ENCODE data around the gene IL17RC.

DNA sequence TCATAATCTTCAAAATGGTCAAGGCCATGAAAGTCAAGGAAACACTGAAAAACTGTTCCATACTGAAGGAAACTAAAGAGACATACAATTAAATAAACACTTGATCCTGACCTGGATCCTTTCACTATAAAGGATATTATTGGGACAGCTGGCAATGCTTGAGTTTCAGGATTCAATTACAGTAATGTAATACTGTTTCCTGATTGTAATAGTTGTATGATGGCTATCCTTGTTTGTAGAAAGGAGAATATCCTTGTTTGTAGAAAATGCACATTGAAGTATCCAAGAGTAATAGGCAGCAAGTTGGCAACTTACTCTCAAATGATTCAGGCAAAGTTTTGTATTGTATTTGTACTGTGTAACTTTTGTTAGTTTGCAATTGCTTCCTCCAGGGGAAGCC, 41.5 kb upstream of the IL17RC start:
- TF ChIP-seq ATF3 (IDR thresholded peaks at IDR 0.05): no peak
- no peak for TF ChIP-seq POLR2A (IDR thresholded peaks at IDR 0.05; ENCODE audit: borderline replicate concordance, extremely low read depth, insufficient read depth, insufficient read length)
- TF ChIP-seq, protein P1, sequence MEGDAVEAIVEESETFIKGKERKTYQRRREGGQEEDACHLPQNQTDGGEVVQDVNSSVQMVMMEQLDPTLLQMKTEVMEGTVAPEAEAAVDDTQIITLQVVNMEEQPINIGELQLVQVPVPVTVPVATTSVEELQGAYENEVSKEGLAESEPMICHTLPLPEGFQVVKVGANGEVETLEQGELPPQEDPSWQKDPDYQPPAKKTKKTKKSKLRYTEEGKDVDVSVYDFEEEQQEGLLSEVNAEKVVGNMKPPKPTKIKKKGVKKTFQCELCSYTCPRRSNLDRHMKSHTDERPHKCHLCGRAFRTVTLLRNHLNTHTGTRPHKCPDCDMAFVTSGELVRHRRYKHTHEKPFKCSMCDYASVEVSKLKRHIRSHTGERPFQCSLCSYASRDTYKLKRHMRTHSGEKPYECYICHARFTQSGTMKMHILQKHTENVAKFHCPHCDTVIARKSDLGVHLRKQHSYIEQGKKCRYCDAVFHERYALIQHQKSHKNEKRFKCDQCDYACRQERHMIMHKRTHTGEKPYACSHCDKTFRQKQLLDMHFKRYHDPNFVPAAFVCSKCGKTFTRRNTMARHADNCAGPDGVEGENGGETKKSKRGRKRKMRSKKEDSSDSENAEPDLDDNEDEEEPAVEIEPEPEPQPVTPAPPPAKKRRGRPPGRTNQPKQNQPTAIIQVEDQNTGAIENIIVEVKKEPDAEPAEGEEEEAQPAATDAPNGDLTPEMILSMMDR (IDR thresholded peaks at IDR 0.05 in 2 of 3, conservative IDR thresholded peaks at IDR 0.05 in 1 of 3; ENCODE audit: borderline replicate concordance in 1 of 3, insufficient read depth in 1 of 3, low read depth in 2 of 3, low read length in 2 of 3): no peak
- no peak for TF ChIP-seq SP1 (IDR thresholded peaks at IDR 0.05; ENCODE audit: low read depth)
- TF ChIP-seq ZNF274 (IDR thresholded peaks at IDR 0.05; ENCODE audit: low read depth, low read length): no peak
- no peak for TF ChIP-seq EZH2phosphoT487 (IDR thresholded peaks at IDR 0.05; ENCODE audit: borderline replicate concordance)
- TF ChIP-seq POLR2AphosphoS5 (IDR thresholded peaks at IDR 0.05; ENCODE audit: low read depth, low read length): no peak
- TF ChIP-seq, protein P2, sequence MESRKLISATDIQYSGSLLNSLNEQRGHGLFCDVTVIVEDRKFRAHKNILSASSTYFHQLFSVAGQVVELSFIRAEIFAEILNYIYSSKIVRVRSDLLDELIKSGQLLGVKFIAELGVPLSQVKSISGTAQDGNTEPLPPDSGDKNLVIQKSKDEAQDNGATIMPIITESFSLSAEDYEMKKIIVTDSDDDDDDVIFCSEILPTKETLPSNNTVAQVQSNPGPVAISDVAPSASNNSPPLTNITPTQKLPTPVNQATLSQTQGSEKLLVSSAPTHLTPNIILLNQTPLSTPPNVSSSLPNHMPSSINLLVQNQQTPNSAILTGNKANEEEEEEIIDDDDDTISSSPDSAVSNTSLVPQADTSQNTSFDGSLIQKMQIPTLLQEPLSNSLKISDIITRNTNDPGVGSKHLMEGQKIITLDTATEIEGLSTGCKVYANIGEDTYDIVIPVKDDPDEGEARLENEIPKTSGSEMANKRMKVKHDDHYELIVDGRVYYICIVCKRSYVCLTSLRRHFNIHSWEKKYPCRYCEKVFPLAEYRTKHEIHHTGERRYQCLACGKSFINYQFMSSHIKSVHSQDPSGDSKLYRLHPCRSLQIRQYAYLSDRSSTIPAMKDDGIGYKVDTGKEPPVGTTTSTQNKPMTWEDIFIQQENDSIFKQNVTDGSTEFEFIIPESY (IDR thresholded peaks at IDR 0.05; ENCODE audit: extremely low read depth, insufficient replicate concordance, low read length): no peak
- no peak for TF ChIP-seq MAX (IDR thresholded peaks at IDR 0.05)
- TF ChIP-seq, protein P3, sequence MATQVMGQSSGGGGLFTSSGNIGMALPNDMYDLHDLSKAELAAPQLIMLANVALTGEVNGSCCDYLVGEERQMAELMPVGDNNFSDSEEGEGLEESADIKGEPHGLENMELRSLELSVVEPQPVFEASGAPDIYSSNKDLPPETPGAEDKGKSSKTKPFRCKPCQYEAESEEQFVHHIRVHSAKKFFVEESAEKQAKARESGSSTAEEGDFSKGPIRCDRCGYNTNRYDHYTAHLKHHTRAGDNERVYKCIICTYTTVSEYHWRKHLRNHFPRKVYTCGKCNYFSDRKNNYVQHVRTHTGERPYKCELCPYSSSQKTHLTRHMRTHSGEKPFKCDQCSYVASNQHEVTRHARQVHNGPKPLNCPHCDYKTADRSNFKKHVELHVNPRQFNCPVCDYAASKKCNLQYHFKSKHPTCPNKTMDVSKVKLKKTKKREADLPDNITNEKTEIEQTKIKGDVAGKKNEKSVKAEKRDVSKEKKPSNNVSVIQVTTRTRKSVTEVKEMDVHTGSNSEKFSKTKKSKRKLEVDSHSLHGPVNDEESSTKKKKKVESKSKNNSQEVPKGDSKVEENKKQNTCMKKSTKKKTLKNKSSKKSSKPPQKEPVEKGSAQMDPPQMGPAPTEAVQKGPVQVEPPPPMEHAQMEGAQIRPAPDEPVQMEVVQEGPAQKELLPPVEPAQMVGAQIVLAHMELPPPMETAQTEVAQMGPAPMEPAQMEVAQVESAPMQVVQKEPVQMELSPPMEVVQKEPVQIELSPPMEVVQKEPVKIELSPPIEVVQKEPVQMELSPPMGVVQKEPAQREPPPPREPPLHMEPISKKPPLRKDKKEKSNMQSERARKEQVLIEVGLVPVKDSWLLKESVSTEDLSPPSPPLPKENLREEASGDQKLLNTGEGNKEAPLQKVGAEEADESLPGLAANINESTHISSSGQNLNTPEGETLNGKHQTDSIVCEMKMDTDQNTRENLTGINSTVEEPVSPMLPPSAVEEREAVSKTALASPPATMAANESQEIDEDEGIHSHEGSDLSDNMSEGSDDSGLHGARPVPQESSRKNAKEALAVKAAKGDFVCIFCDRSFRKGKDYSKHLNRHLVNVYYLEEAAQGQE (IDR thresholded peaks at IDR 0.05; ENCODE audit: low read depth): no peak
- no peak for TF ChIP-seq EZH2 (IDR thresholded peaks at IDR 0.05)
- no peak for TF ChIP-seq ELF1 (IDR thresholded peaks at IDR 0.05; ENCODE audit: borderline replicate concordance, low read depth)
- TF ChIP-seq EGR1 (IDR thresholded peaks at IDR 0.05; ENCODE audit: low read depth): no peak
- no peak for TF ChIP-seq FOSL1 (IDR thresholded peaks at IDR 0.05; ENCODE audit: low read depth)
